NCI-H1417 treated with DMSO at 0.1 percent for 48 hours (cell line): ENCODE data around the gene HOXA3.

Experiments used
- DNase-seq: peaks from one replicate; lab custom pipeline; 2025; lab: John Stamatoyannopoulos, UW

HOXA3 gene

GRCh38 chr7:27177795-27178320 lies 25.5 kb upstream of the HOXA3 start:
- no peak for DNase-seq

DNA sequence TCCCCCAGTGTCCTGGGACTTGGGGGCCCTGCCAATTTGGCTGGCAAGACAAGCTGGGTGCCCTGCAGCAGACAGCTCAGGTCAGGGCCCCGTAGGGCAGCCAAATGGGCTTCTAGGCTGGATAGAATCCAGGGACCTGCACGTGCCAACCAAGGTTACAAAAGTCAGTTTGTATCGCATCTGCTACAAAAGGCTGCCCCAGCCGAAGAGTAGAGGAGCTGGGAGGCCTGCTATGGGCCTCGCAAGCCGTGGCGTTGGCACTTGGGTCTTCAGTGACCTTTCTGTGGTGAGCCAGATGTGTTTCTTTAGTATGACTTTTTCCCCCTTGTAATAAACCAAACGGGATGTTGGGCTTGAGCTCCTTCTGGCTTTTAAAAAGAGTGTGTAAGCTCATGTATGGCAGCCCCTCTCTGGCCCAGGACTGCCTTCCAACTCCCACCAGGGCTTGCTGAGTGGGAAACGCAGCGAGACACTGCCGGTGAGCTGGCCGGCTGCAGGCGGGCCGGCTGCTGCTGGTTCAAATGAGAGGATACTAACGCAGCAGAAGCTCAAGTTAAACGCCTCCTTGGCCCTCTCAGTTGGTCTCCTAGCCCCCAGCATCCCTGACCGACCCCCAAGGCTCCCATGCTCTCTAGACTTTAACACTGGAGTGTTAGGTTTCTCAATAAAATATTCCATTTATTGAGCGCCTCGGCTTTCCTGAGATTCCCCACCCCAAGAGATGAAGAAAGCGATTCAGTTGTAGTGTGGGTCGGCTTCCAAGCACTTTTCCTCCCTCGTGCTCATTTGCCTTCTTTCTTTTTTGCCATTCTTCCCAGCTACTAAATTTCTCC lies 24.8 kb upstream of the HOXA3 start:
- no peak for DNase-seq

DNA sequence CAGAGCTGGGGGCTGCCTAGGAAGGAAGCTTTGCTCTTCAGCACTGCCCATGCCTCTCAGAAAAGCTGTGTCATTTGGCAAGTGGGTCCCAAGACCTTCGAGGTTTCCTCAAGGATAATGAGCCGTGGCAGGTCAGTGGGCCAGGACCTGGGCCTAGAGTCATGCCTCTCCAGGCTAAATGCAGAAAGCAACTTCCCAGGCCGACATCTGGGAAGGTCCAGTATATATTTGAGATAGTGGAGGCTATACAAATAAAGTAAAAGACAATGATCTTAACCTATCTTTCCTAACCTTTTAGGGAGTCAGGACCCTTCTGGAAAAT lies 24.1 kb upstream of the HOXA3 start:
- DNase-seq, result no peak

- DNase-seq, result no peak
Measured at GRCh38 chr7:27175626-27176523, 23.5 kb upstream of the HOXA3 start.

DNA sequence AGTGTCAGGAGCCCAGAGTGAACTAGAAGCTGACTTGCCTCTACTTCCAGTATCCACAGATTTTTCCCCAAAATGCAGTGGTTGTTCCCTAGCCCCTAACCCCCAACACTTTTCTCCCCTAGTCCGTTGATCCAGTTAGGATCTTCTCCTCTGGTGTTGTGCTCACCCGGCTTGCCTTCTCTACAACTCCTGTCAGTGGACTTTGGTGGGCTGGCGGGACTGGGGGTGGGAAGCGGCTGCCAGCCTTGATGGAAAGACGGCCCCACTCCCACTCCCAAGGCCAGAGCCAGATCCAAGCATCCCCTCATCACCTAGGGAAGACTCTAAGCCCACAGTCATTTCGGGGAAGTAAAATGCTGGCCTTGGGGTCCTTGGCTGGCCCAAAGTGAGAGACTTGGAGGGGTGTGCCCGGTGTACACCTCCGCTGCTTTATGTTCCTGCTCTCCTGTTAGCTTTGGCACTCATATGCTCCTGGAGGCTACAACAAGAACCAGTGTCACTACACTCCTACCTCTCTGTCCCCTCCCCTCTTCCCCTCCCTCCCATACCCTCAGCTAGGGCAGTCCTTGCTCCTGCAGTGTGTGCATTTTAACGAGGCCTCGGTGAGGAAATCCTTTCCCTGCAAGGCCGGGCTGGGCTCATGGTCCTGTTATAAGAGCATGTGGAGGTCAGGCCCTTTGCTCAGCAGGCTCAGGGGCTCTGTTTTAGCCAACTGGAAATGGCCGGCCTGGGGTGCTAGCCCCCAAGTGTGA lies 22.7 kb upstream of the HOXA3 start:
- no peak for DNase-seq

- no peak for DNase-seq
Measured at GRCh38 chr7:27173956-27174873, 21.8 kb upstream of the HOXA3 start, which contains the start of gene HOXA10. TSS of gene HOXA10 (minus strand) at chr7:27174320. CDS start at chr7:27174306, 14 bp downstream.

DNA sequence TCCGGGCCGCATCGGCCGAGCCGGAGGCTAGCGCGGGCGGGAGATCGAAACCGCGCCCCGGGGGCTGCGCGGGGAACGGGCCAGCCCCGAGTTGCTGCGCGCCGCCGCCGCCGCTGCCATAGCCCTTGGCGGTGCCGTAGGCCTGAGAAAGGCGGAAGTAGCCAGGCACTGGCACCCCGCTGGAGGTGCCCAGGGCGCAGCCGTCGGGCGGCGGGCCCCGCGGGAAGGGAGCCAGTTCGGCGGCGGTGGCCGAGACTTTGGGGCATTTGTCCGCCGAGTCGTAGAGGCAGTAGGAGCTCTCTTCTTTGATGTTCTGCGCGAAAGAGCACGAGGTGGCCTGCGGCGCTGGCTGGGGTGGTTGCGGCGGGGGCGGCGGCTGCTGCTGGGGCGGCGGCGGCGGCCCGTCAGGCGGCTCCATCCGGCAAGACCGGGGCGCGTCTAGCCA lies 21.1 kb upstream of the HOXA3 start:
- DNase-seq, result no peak

GRCh38 chr7:27172823-27173510 lies 20.6 kb upstream of the HOXA3 start:
- DNase-seq, result no peak

DNA sequence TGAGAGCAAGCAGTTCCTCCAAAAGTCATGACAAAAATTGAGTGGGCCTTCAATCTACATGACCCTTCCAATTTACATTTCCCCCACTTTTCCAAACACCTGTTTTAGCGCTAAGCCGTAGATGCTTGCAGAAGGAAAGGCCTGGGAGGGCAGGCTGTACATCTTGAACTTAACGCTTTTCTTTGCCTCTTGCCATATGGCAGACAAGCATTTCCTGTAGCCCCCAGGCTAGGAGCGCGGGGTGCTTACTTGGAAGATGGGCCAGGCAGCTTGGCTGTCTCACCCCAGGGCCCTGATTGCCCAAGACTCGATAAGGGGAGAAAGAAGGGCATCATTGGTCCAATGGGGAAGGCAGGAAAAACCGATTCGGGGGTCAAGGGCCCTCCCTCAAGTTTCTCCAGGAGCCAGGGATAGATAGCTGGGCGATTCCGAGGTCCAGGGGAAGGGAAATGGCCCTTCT lies 20.0 kb upstream of the HOXA3 start:
- no peak for DNase-seq

DNA sequence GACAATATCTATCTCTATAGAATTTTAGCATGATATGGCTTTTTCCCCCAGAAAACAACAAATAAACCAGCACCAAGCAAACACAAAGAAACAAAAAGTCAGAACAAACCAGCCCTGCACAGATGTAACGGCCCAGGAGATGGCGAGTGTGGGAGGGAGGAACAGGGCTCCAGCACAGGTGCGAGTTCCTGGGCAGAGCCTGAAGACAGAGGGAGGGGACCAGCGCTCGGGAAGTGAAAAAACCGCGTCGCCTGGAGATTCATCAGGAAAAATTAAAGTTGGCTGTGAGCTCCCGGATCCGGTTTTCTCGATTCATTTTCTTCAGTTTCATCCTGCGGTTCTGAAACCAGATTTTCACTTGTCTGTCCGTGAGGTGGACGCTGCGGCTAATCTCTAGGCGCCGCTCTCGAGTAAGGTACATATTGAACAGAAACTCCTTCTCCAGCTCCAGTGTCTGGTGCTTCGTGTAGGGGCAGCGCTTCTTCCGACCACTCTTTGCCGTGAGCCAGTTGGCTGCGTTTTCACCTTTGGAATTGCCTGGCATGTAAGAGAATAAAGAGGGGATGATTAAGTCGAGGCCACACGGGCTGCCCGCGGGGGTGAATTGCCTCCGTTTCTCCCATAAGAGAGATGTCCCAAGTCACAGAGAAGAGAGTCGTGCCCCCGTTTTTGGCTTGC lies 19.4 kb upstream of the HOXA3 start:
- DNase-seq, result peak; percentile 46

- DNase-seq, result no peak
Measured at GRCh38 chr7:27171325-27171636, 18.9 kb upstream of the HOXA3 start.

DNA sequence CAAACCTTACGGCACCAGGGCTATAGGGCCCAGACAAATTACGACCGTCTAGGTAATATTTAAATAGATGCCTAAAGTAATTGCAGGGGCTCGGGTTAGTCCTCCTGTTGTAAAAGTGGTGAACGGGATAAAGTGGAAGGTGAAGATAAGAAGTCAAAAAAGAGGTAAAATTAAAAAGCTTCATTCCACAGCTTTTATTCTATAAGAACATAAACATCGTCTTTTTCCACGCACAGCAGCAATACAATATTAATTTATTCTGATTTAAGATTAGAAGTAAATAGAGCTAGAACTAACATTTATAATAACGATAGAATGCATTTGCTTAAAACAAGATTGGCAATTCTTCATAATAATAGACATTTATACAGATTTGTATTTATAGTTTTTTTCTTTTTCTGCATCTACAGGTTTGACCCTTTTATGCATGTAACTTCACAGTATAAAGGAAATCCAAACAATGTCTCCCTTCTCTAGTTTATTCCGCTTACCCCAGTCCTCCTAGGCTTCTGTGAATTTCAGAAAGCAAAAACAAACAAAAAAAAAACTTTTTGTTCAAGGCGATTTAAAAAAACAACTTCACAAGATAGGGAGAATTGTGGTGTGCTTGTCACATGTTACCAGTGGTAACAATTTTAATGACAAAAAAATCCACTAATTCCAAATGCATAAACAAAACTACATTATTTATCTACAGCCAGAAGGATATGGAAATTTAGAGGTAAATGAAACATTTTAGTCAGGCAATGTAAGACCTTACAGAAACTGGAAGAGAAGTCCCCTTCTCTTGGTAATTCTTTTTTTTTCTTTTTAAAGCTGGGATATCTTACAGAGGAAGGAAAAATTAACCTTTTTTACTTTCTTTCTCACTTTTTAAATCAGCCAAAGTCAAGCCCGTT lies 18.3 kb upstream of the HOXA3 start:
- DNase-seq, result no peak

- DNase-seq, result no peak
Measured at GRCh38 chr7:27169658-27170425, 17.5 kb upstream of the HOXA3 start.

GRCh38 chr7:27168265-27168947 lies 16.0 kb upstream of the HOXA3 start:
- DNase-seq, result no peak

GRCh38 chr7:27167916-27168264 lies 15.5 kb upstream of the HOXA3 start:
- DNase-seq, result no peak

GRCh38 chr7:27166531-27167505 lies 14.4 kb upstream of the HOXA3 start:
- no peak for DNase-seq
